ENCODE results near the gene KLHL33.
"Not testable (repeated sequence)": the region's sequence is repeated elsewhere in the genome, so short reads cannot be mapped to it uniquely, and the experiment has no call there.

The KLHL33 gene

GRCh38 chr14:20452831-20453230 is 16.9 kb upstream of the KLHL33 start:
- not testable (repeated sequence) for DNase-seq (ENCODE audit: low read depth, low spot score)

- no peak for DNase-seq (ENCODE audit: low read depth, low spot score)
Observed at GRCh38 chr14:20446889-20447288, 10.9 kb upstream of the KLHL33 start.

GRCh38 chr14:20443650-20444049 is 7.7 kb upstream of the KLHL33 start:
- not testable (repeated sequence) for DNase-seq (ENCODE audit: low read depth, low spot score)

GRCh38 chr14:20441461-20441860 is 5.5 kb upstream of the KLHL33 start:
- DNase-seq (ENCODE audit: low read depth, low spot score), result no peak

- no peak for DNase-seq (ENCODE audit: low read depth, low spot score)
Observed at GRCh38 chr14:20440882-20441281, 4.9 kb upstream of the KLHL33 start.

GRCh38 chr14:20440465-20440864 is 4.5 kb upstream of the KLHL33 start:
- no peak for DNase-seq (ENCODE audit: low read depth, low spot score)

- DNase-seq (ENCODE audit: low read depth, low spot score), result no peak
Observed at GRCh38 chr14:20438664-20439063, 2.7 kb upstream of the KLHL33 start.

GRCh38 chr14:20436363-20436755 is 393 bp upstream of the KLHL33 start:
- DNase-seq (ENCODE audit: low read depth, low spot score), result no peak

- DNase-seq (ENCODE audit: low read depth, low spot score), result no peak
Observed at GRCh38 chr14:20434701-20435581, 1.0 kb downstream of the KLHL33 start.

- DNase-seq (ENCODE audit: low read depth, low spot score), result no peak
Observed at GRCh38 chr14:20429801-20430669, 5.9 kb downstream of the KLHL33 start.

- no peak for DNase-seq (ENCODE audit: low read depth, low spot score)
Observed at GRCh38 chr14:20428802-20429201, 7.2 kb downstream of the KLHL33 start.

GRCh38 chr14:20428010-20428365 is 8.0 kb downstream of the KLHL33 start:
- DNase-seq (ENCODE audit: low read depth, low spot score), result no peak

- DNase-seq (ENCODE audit: low read depth, low spot score), result no peak
Observed at GRCh38 chr14:20427231-20428009, 8.5 kb downstream of the KLHL33 start.

- DNase-seq (ENCODE audit: low read depth, low spot score), result no peak
Observed at GRCh38 chr14:20424851-20425250, 11.1 kb downstream of the KLHL33 start.

- no peak for DNase-seq (ENCODE audit: low read depth, low spot score)
Observed at GRCh38 chr14:20422886-20423285, 13.1 kb downstream of the KLHL33 start.

GRCh38 chr14:20421267-20421666 is 14.7 kb downstream of the KLHL33 start:
- no peak for DNase-seq (ENCODE audit: low read depth, low spot score)

- no peak for DNase-seq (ENCODE audit: low read depth, low spot score)
Observed at GRCh38 chr14:20419419-20419818, 16.5 kb downstream of the KLHL33 start.

- no peak for DNase-seq (ENCODE audit: low read depth, low spot score)
Observed at GRCh38 chr14:20418501-20418909, 17.5 kb downstream of the KLHL33 start.

- DNase-seq (ENCODE audit: low read depth, low spot score), result no peak
Observed at GRCh38 chr14:20417250-20418186, 18.4 kb downstream of the KLHL33 start.

GRCh38 chr14:20416223-20416622 is 19.7 kb downstream of the KLHL33 start:
- DNase-seq (ENCODE audit: low read depth, low spot score), result no peak

- DNase-seq (ENCODE audit: low read depth, low spot score), result peak; percentile 29
Observed at GRCh38 chr14:20415782-20416206, 20.2 kb downstream of the KLHL33 start.
